ENCODE measurements around the gene ENTPD8.
"Not testable (repeated sequence)": the region's sequence is repeated elsewhere in the genome, so short reads cannot be mapped to it uniquely, and the experiment has no call there.

Gene ENTPD8

GRCh38 chr9:137390553-137391410 lies 50.4 kb downstream of the ENTPD8 start:
- no peak for DNase-seq

- no peak for DNase-seq
Measured at GRCh38 chr9:137389428-137389746, 51.8 kb downstream of the ENTPD8 start.

- no peak for DNase-seq
Measured at GRCh38 chr9:137388589-137389427, 52.3 kb downstream of the ENTPD8 start.

GRCh38 chr9:137387891-137388560 lies 53.1 kb downstream of the ENTPD8 start:
- DNase-seq = no peak

- no peak for DNase-seq
Measured at GRCh38 chr9:137387114-137387890, 53.9 kb downstream of the ENTPD8 start.

- DNase-seq = not testable (repeated sequence)
Measured at GRCh38 chr9:137386507-137387113, 54.5 kb downstream of the ENTPD8 start.

- DNase-seq = no peak
Measured at GRCh38 chr9:137385061-137385655, 56.0 kb downstream of the ENTPD8 start.
